Measurements from ENCODE around the gene EHD2. TPM values are rescaled to one million over a fixed set of nuclear protein-coding genes. Genes with fewer than 3 reads are reported as not detected.
A peak's percentile ranks its signal among the peaks of the same experiment; 100 is the strongest.

EHD2 gene
- total RNA-seq, 1 experiment from 2014 or later: 60.5 TPM

DNA sequence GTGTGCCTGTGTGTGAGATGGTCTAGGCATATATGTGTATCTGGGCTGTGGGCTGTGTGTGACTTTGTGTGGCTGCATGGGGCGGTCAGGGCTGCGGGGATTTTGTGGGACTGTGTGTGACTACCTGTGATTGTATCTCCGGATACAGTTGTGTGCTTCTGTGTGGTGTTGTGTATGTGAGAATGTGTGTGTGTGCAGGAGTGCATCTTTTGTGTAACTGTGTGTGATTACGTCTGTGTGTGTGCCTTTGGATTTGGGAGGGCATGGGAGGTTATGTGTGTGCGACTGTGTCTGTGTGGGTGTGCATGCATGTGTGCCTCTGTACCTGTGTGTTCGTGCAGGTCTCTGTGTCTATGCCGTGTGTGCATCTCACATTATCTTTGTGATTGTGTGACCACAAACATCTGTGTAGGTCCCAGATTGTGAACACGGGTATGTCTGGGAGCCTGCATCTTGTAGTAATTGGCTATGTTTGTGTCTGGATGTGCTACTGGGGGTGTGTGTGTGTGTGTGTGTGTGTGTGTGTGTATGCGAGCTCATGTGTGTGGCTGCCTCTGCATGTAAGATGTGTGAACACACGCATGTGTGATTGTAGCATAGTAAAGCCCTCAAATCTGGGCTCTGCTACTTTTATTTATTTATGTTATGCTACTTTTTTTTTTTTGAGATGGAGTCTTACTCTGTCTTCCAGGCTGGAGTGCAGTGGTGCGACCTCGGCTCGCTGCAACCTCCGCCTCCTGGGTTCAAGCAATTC lies 7.6 kb downstream of the EHD2 start:
- no peaks in the 10 kb centered on the region for H3K9me3 ChIP-seq (ENCODE audit: control insufficient read depth in 1 of 2, insufficient read depth in 1 of 2, low read depth in 1 of 2, low read length in 2 of 2)
- no peak overlapping the region for H3K9ac ChIP-seq (ENCODE audit: low read length)
- peaks cover 17% of the 10 kb centered on the region for H3K79me2 ChIP-seq (ENCODE audit: insufficient read depth, low read length)
- TF ChIP-seq JUND (IDR thresholded peaks at IDR 0.05) (no peak), YY1 (IDR thresholded peaks at IDR 0.05; ENCODE audit: extremely low read depth, insufficient replicate concordance, low read depth, low read length) (no peak), TCF7L2 (IDR thresholded peaks at IDR 0.05; ENCODE audit: borderline replicate concordance, extremely low read depth, insufficient read depth, insufficient read length) (no peak), ELF1 (IDR thresholded peaks at IDR 0.05; ENCODE audit: borderline replicate concordance, low read depth) (no peak), EZH2phosphoT487 (IDR thresholded peaks at IDR 0.05; ENCODE audit: borderline replicate concordance) (no peak), SP1 (IDR thresholded peaks at IDR 0.05; ENCODE audit: low read depth) (no peak), CBX3 (IDR thresholded peaks at IDR 0.05; ENCODE audit: low read depth) (no peak), ZNF274 (IDR thresholded peaks at IDR 0.05; ENCODE audit: low read depth, low read length) (no peak), SRF (IDR thresholded peaks at IDR 0.05; ENCODE audit: low read depth) (no peak), ZFX (IDR thresholded peaks at IDR 0.05) (no peak), POLR2A (IDR thresholded peaks at IDR 0.05; ENCODE audit: borderline replicate concordance, extremely low read depth, insufficient read depth, insufficient read length) (no peak)
- TF ChIP-seq, protein P1, sequence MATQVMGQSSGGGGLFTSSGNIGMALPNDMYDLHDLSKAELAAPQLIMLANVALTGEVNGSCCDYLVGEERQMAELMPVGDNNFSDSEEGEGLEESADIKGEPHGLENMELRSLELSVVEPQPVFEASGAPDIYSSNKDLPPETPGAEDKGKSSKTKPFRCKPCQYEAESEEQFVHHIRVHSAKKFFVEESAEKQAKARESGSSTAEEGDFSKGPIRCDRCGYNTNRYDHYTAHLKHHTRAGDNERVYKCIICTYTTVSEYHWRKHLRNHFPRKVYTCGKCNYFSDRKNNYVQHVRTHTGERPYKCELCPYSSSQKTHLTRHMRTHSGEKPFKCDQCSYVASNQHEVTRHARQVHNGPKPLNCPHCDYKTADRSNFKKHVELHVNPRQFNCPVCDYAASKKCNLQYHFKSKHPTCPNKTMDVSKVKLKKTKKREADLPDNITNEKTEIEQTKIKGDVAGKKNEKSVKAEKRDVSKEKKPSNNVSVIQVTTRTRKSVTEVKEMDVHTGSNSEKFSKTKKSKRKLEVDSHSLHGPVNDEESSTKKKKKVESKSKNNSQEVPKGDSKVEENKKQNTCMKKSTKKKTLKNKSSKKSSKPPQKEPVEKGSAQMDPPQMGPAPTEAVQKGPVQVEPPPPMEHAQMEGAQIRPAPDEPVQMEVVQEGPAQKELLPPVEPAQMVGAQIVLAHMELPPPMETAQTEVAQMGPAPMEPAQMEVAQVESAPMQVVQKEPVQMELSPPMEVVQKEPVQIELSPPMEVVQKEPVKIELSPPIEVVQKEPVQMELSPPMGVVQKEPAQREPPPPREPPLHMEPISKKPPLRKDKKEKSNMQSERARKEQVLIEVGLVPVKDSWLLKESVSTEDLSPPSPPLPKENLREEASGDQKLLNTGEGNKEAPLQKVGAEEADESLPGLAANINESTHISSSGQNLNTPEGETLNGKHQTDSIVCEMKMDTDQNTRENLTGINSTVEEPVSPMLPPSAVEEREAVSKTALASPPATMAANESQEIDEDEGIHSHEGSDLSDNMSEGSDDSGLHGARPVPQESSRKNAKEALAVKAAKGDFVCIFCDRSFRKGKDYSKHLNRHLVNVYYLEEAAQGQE (IDR thresholded peaks at IDR 0.05; ENCODE audit: low read depth): no peak
- TF ChIP-seq, protein P2, sequence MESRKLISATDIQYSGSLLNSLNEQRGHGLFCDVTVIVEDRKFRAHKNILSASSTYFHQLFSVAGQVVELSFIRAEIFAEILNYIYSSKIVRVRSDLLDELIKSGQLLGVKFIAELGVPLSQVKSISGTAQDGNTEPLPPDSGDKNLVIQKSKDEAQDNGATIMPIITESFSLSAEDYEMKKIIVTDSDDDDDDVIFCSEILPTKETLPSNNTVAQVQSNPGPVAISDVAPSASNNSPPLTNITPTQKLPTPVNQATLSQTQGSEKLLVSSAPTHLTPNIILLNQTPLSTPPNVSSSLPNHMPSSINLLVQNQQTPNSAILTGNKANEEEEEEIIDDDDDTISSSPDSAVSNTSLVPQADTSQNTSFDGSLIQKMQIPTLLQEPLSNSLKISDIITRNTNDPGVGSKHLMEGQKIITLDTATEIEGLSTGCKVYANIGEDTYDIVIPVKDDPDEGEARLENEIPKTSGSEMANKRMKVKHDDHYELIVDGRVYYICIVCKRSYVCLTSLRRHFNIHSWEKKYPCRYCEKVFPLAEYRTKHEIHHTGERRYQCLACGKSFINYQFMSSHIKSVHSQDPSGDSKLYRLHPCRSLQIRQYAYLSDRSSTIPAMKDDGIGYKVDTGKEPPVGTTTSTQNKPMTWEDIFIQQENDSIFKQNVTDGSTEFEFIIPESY (IDR thresholded peaks at IDR 0.05; ENCODE audit: extremely low read depth, insufficient replicate concordance, low read length): no peak
- TF ChIP-seq, protein P3, sequence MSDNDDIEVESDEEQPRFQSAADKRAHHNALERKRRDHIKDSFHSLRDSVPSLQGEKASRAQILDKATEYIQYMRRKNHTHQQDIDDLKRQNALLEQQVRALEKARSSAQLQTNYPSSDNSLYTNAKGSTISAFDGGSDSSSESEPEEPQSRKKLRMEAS (IDR thresholded peaks at IDR 0.05): no peak
- no peak overlapping the region for H3K4me3 ChIP-seq (replicated peaks in 1 of 2; ENCODE audit: low read depth in 1 of 2, low read length in 2 of 2)
- no peak overlapping the region for H3K27ac ChIP-seq (ENCODE audit: low read depth, low read length)
- H3K4me1 ChIP-seq (ENCODE audit: control insufficient read depth in 1 of 2, insufficient read depth in 2 of 2, low read length in 2 of 2): peaks cover 9 to 34% of the 10 kb centered on the region in 2 experiments
- BruUV-seq (replicated peaks): TSS peak; percentile 13
- intact Hi-C loops (cut with micrococcal nuclease): no loop called here
- ChIA-PET RAD21 (ENCODE audit: low non-redundant PET in 1 of 2, low total read pairs in 2 of 2, uncharacterized antibody in 2 of 2, unreplicated experiment in 2 of 2) (no interaction called here), POLR2A (no interaction called here), CTCF (interaction anchor here (9.2 kb wide), 1 partner anchor 8 kb away, joined by 62 read pairs; the partner anchor contains the start of gene EHD2)
- H3K36me3 ChIP-seq (ENCODE audit: control insufficient read depth in 1 of 2, insufficient read depth in 2 of 2, low read length in 2 of 2): peaks cover 3 to 12% of the 10 kb centered on the region in 2 experiments; a peak in 2 of 4 replicates
- no peaks in the 10 kb centered on the region for H3K27me3 ChIP-seq (ENCODE audit: insufficient read depth, low read length)
- H3K9me2 ChIP-seq (ENCODE audit: insufficient read depth): no peaks in the 10 kb centered on the region
- H2AFZ ChIP-seq (ENCODE audit: low read depth, low read length, poor library complexity, severe bottlenecking): no peak overlapping the region
- DNase-seq (ENCODE audit: low read depth, low spot score) (no peak), ATAC-seq (no peak)
- H4K20me1 ChIP-seq (ENCODE audit: insufficient read depth): no peaks in the 10 kb centered on the region
- H3K4me2 ChIP-seq (ENCODE audit: low read length): no peak overlapping the region

All from HCT116 (cell line).